Subcutaneous adipose tissue (tissue), 4 donors: Measurements from ENCODE around the gene CCDC85B. TPM values are rescaled to one million over a fixed set of nuclear protein-coding genes. Genes with fewer than 3 reads are reported as not detected.

Experiments
- CTCF ChIP-seq: fragments of 450-650 bp; IDR thresholded peaks from one replicate; pipeline ENCODE4 v1.5.1; 2016; ENCODE audit warnings: low read depth, mild to moderate bottlenecking, control low read depth, antibody characterized with exemption, moderate library complexity
- total RNA-seq, 4 donors: library from RNA; depleted of rRNA; stranded (reverse); fragments of >200 nt; gene quantifications; one replicate each; pipeline ENCODE4 v1.1.0, GENCODE V29; 2016

Gene CCDC85B
- total RNA-seq, 4 donors from 2014 or later = 15.7 to 59.9 (median 29.3) TPM

- no peak for TF ChIP-seq CTCF
Measured at GRCh38 chr11:65850217-65851082, 40.0 kb upstream of the CCDC85B start.

- TF ChIP-seq CTCF = no peak
Measured at GRCh38 chr11:65851083-65851579, 39.3 kb upstream of the CCDC85B start.

- no peak for TF ChIP-seq CTCF
Measured at GRCh38 chr11:65851811-65852507, 38.5 kb upstream of the CCDC85B start.

- no peak for TF ChIP-seq CTCF
Measured at GRCh38 chr11:65852508-65853245, 37.8 kb upstream of the CCDC85B start.

GRCh38 chr11:65853246-65853979, 37.1 kb upstream of the CCDC85B start:
- TF ChIP-seq CTCF = no peak

- TF ChIP-seq CTCF = no peak
Measured at GRCh38 chr11:65854161-65854592, 36.3 kb upstream of the CCDC85B start.
